Adipocyte (in vitro differentiated cells): ENCODE data around the gene TPBGL.
A peak's percentile ranks its signal among the peaks of the same experiment; 100 is the strongest.

Source experiments
- DNase-seq: peaks from one replicate; pipeline ENCODE4 v3.0.0-alpha.2; 2015; ENCODE audit warnings: low read depth
- H3K27me3 ChIP-seq: replicated peaks from 2 replicates; pipeline ENCODE4 v1.7.0; 2013; ENCODE audit warnings: mild to moderate bottlenecking, low read length, moderate library complexity; ENCODE audit not compliant: control insufficient read depth, insufficient read depth
- H3K36me3 ChIP-seq: 2 replicates; pipeline ENCODE4 v1.7.0; 2013; ENCODE audit warnings: low read length, mild to moderate bottlenecking, moderate library complexity; ENCODE audit not compliant: control insufficient read depth, insufficient read depth, severe bottlenecking
- H3K4me1 ChIP-seq: 2 replicates; pipeline ENCODE4 v1.7.0; 2013; ENCODE audit warnings: mild to moderate bottlenecking, low read length, moderate library complexity; ENCODE audit not compliant: control insufficient read depth, insufficient read depth
- H3K4me3 ChIP-seq: 2 replicates; pipeline ENCODE4 v1.7.0; 2013; ENCODE audit warnings: mild to moderate bottlenecking, low read length, moderate library complexity
- H3K9ac ChIP-seq: 2 replicates; pipeline ENCODE4 v1.7.0; 2013; ENCODE audit warnings: mild to moderate bottlenecking, low read length, moderate library complexity
- H3K9me3 ChIP-seq: 2 replicates; pipeline ENCODE4 v1.7.0; 2013; ENCODE audit warnings: mild to moderate bottlenecking, low read length, moderate library complexity; ENCODE audit not compliant: control insufficient read depth

Gene TPBGL

GRCh38 chr11:75275581-75275980 lies 35.0 kb downstream of the TPBGL start:
- H3K27me3 ChIP-seq: no peaks in the 10 kb centered on the region
- H3K4me3 ChIP-seq: no peak overlapping the region
- H3K36me3 ChIP-seq: peaks cover 44% of the 10 kb centered on the region
- no peaks in the 10 kb centered on the region for H3K9me3 ChIP-seq
- peaks cover 6% of the 10 kb centered on the region for H3K4me1 ChIP-seq
- no peak overlapping the region for H3K9ac ChIP-seq
- peak; percentile 26 for DNase-seq

- Histone ChIP-seq H3K4me3 (no peak overlapping the region), H3K36me3 (peaks cover 49% of the 10 kb centered on the region), H3K9me3 (no peaks in the 10 kb centered on the region), H3K9ac (no peak overlapping the region), H3K4me1 (no peaks in the 10 kb centered on the region), H3K27me3 (no peaks in the 10 kb centered on the region)
- no peak for DNase-seq
Observed at GRCh38 chr11:75276186-75276585, 35.6 kb downstream of the TPBGL start.

- H3K4me1 ChIP-seq: no peaks in the 10 kb centered on the region
- H3K9me3 ChIP-seq: no peaks in the 10 kb centered on the region
- no peak for DNase-seq
- peaks cover 54% of the 10 kb centered on the region for H3K36me3 ChIP-seq
- no peak overlapping the region for H3K4me3 ChIP-seq
- H3K9ac ChIP-seq: no peak overlapping the region
- H3K27me3 ChIP-seq: no peaks in the 10 kb centered on the region
Observed at GRCh38 chr11:75276686-75277085, 36.1 kb downstream of the TPBGL start.

- no peaks in the 10 kb centered on the region for H3K9me3 ChIP-seq
- H3K9ac ChIP-seq: no peak overlapping the region
- no peak for DNase-seq
- no peak overlapping the region for H3K4me3 ChIP-seq
- H3K36me3 ChIP-seq: peaks cover 60% of the 10 kb centered on the region
- no peaks in the 10 kb centered on the region for H3K4me1 ChIP-seq
- H3K27me3 ChIP-seq: no peaks in the 10 kb centered on the region
Observed at GRCh38 chr11:75277211-75277805, 36.7 kb downstream of the TPBGL start.

- H3K36me3 ChIP-seq: peaks cover 67% of the 10 kb centered on the region
- no peaks in the 10 kb centered on the region for H3K4me1 ChIP-seq
- H3K9me3 ChIP-seq: no peaks in the 10 kb centered on the region
- H3K4me3 ChIP-seq: no peak overlapping the region
- H3K27me3 ChIP-seq: no peaks in the 10 kb centered on the region
- DNase-seq: no peak
- no peak overlapping the region for H3K9ac ChIP-seq
Observed at GRCh38 chr11:75277991-75278790, 37.6 kb downstream of the TPBGL start.

- peak; percentile 6 for DNase-seq
- Histone ChIP-seq H3K9me3 (no peaks in the 10 kb centered on the region), H3K36me3 (peaks cover 62% of the 10 kb centered on the region), H3K4me3 (no peak overlapping the region), H3K4me1 (no peaks in the 10 kb centered on the region), H3K27me3 (no peaks in the 10 kb centered on the region), H3K9ac (no peak overlapping the region)
Observed at GRCh38 chr11:75279273-75279672, 38.7 kb downstream of the TPBGL start.

- Histone ChIP-seq H3K36me3 (peaks cover 65% of the 10 kb centered on the region), H3K4me3 (no peak overlapping the region), H3K9ac (no peak overlapping the region), H3K27me3 (no peaks in the 10 kb centered on the region), H3K4me1 (no peaks in the 10 kb centered on the region), H3K9me3 (no peaks in the 10 kb centered on the region)
- DNase-seq: peak; percentile 86
Observed at GRCh38 chr11:75280227-75280701, 39.7 kb downstream of the TPBGL start.

GRCh38 chr11:75280770-75281468 lies 40.3 kb downstream of the TPBGL start:
- Histone ChIP-seq H3K4me3 (no peak overlapping the region), H3K36me3 (peaks cover 61% of the 10 kb centered on the region), H3K27me3 (no peaks in the 10 kb centered on the region), H3K4me1 (no peaks in the 10 kb centered on the region), H3K9ac (no peak overlapping the region), H3K9me3 (no peaks in the 10 kb centered on the region)
- no peak for DNase-seq

- no peaks in the 10 kb centered on the region for H3K27me3 ChIP-seq
- H3K4me1 ChIP-seq: peaks cover 3% of the 10 kb centered on the region
- peaks cover 56% of the 10 kb centered on the region for H3K36me3 ChIP-seq
Observed at GRCh38 chr11:75281469-75282095, 41.0 kb downstream of the TPBGL start.

GRCh38 chr11:75283391-75283931 lies 42.9 kb downstream of the TPBGL start:
- Histone ChIP-seq H3K4me3 (no peak overlapping the region), H3K36me3 (peaks cover 39% of the 10 kb centered on the region), H3K9me3 (no peaks in the 10 kb centered on the region), H3K27me3 (no peaks in the 10 kb centered on the region), H3K4me1 (peaks cover 9% of the 10 kb centered on the region), H3K9ac (no peak overlapping the region)
- no peak for DNase-seq

More at GRCh38 chr11:75281469-75282095, 41.0 kb downstream of the TPBGL start:
- H3K4me3 ChIP-seq: no peak overlapping the region
- no peak overlapping the region for H3K9ac ChIP-seq
- no peak for DNase-seq
- no peaks in the 10 kb centered on the region for H3K9me3 ChIP-seq
